ENCODE measurements around the gene MFSD11. TPM values are rescaled to one million over a fixed set of nuclear protein-coding genes. Genes with fewer than 3 reads are reported as not detected.
"Not testable (repeated sequence)": the region's sequence is repeated elsewhere in the genome, so short reads cannot be mapped to it uniquely, and the experiment has no call there.

The MFSD11 gene
- total RNA-seq, 4 donors from 2014 or later: 17.9 to 38.9 (median 26.3) TPM

DNA sequence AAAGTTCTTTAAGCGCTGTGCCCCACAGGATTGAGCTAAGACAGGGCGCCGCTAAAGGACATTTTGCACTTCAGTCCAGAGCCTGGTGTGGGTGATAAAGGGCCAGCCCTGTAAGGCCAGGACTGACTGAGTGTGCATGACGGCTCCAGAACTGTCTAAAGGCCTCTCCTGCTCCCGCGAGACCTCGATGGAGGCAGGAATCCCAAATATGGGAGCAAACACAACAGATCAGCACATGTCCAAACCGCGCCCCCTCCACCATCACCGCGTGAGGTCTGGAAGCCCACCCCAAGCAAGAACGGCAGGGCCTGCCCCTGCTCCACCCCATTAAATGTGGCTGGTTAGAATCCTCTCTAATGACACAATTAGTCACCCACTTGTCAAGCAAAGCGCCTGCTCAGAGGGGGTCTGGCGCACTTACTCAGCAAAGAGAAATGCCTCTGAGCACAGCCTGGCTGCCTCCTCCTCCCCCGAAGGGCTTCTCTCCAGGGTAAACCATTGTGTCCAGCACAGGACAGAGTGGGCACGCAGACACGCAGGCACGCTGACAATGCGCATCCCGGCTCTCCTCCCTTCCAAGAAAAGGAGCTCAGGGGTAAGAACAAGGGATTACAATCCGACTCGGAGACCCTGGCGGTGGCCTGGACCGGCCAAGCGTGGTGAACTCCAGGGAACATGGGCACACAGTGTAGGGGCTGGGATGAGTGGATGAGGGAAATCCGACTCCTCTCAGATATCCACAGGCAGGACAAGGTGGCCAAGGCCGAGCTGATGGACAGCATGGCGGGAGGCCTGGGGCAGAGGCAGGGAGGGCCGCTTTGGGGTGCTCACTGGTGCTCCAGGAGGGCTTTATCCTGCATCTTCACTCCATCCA, 28.6 kb upstream of the MFSD11 start:
- ATAC-seq (ENCODE audit: low FRiP score): peak; percentile 68
- TF ChIP-seq, protein P1, sequence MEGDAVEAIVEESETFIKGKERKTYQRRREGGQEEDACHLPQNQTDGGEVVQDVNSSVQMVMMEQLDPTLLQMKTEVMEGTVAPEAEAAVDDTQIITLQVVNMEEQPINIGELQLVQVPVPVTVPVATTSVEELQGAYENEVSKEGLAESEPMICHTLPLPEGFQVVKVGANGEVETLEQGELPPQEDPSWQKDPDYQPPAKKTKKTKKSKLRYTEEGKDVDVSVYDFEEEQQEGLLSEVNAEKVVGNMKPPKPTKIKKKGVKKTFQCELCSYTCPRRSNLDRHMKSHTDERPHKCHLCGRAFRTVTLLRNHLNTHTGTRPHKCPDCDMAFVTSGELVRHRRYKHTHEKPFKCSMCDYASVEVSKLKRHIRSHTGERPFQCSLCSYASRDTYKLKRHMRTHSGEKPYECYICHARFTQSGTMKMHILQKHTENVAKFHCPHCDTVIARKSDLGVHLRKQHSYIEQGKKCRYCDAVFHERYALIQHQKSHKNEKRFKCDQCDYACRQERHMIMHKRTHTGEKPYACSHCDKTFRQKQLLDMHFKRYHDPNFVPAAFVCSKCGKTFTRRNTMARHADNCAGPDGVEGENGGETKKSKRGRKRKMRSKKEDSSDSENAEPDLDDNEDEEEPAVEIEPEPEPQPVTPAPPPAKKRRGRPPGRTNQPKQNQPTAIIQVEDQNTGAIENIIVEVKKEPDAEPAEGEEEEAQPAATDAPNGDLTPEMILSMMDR (IDR thresholded peaks at IDR 0.05): no peak
- peak; percentile 48 for DNase-seq (ENCODE audit: low spot score)

GRCh38 chr17:76709951-76710862, 27.7 kb upstream of the MFSD11 start:
- ATAC-seq (ENCODE audit: low FRiP score): peak; percentile 20
- DNase-seq (ENCODE audit: low spot score): not testable (repeated sequence)

GRCh38 chr17:76710863-76711611, 26.9 kb upstream of the MFSD11 start, which contains the start of gene MXRA7:
Gene MXRA7 (minus strand): TSS chr17:76710965. CDS start chr17:76710946, 19 bp downstream.
- TF ChIP-seq, protein P1 (IDR thresholded peaks at IDR 0.05): no peak
- DNase-seq (ENCODE audit: low spot score): peak; percentile 51

DNA sequence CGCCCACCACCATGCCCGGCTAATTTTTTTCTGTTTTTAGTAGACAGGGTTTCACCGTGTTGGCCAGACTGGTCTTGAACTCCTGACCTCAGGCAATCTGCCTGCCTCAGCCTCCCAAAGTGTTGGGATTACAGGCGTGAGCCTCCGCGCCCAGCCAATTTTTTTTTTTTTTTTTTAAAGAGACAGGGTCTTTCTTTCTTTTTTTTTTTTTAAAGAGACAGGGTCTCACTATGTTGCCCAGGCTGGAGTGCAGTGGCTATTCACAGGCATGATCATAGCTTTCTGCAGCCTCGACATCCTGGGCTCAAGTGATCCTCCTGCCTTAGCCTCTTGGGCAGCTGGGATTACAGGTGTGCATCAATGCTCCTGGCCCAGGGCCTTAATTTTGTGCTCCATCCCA, 25.6 kb upstream of the MFSD11 start:
- not testable (repeated sequence) for DNase-seq (ENCODE audit: low spot score); ATAC-seq (ENCODE audit: low FRiP score)

More at GRCh38 chr17:76710863-76711611, 26.9 kb upstream of the MFSD11 start, which contains the start of gene MXRA7:
- peak; percentile 82 for ATAC-seq (ENCODE audit: low FRiP score)

DNA sequence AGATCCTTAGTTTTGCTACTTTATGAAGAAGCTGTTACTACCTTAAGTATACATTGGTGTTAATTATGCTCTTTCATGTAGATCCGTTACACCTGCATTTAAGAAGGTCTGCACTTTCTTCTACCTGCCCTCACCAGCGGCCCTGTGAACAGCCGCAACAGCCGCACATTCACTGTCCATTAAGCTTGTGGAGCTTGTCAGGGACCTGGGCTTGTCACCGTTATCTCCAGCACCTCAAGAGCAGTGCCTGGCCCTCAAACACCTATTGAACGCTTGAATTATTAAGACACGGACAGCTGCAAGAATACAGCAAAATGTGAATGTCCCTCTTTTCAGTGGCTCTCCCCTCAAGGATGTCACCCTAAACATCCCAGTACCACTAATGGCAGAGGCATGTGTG, 24.2 kb upstream of the MFSD11 start:
- TF ChIP-seq, protein P1 (IDR thresholded peaks at IDR 0.05): no peak
- DNase-seq (ENCODE audit: low spot score): no peak
- ATAC-seq (ENCODE audit: low FRiP score): no peak

GRCh38 chr17:76714336-76714735, 23.6 kb upstream of the MFSD11 start:
- no peak for ATAC-seq (ENCODE audit: low FRiP score)
- DNase-seq (ENCODE audit: low spot score): no peak
- TF ChIP-seq, protein P1 (IDR thresholded peaks at IDR 0.05): no peak

DNA sequence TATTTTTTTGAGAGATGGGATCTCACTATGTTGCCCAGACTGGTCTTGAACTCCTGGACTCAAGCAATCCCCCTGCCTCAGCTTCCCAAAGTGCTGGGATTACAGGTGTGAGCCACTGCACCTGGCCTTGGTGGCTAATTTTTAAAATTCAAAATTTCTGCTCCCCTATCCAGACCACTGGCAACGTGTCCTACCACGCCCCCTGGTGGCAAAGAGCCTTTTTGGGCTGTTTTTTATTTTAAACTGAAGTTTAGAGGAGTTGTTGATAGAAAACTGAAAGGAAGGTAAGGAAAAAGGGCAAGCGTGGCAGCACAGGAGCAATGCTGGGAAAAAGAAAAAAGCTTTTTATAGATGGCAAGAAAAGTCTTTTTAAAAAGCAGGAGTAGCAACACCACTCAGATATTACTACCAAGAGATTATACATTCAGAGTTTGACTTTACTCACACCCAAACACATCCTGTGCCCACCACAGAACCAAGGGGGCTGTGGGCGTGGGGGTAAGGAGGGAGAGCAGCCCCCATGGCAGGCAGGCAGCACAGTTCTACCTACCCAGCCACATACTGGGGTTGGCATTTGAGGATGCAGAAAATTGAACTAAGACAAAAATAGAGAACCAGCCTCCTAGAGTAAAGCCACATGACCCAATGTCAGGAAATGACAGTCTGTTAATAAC, 23.0 kb upstream of the MFSD11 start:
- TF ChIP-seq, protein P1 (IDR thresholded peaks at IDR 0.05): peak in 2 of 3 donors; percentile 21 to 67
- DNase-seq (ENCODE audit: low spot score) (peak; percentile 92), ATAC-seq (ENCODE audit: low FRiP score) (no peak)
